Measurements from ENCODE around the gene RNF186. TPM values are rescaled to one million over a fixed set of nuclear protein-coding genes. Genes with fewer than 3 reads are reported as not detected.
"Not testable (repeated sequence)": the region's sequence is repeated elsewhere in the genome, so short reads cannot be mapped to it uniquely, and the experiment has no call there.

Gene RNF186
- total RNA-seq, 2 experiments from 2014 or later = not detected

DNA sequence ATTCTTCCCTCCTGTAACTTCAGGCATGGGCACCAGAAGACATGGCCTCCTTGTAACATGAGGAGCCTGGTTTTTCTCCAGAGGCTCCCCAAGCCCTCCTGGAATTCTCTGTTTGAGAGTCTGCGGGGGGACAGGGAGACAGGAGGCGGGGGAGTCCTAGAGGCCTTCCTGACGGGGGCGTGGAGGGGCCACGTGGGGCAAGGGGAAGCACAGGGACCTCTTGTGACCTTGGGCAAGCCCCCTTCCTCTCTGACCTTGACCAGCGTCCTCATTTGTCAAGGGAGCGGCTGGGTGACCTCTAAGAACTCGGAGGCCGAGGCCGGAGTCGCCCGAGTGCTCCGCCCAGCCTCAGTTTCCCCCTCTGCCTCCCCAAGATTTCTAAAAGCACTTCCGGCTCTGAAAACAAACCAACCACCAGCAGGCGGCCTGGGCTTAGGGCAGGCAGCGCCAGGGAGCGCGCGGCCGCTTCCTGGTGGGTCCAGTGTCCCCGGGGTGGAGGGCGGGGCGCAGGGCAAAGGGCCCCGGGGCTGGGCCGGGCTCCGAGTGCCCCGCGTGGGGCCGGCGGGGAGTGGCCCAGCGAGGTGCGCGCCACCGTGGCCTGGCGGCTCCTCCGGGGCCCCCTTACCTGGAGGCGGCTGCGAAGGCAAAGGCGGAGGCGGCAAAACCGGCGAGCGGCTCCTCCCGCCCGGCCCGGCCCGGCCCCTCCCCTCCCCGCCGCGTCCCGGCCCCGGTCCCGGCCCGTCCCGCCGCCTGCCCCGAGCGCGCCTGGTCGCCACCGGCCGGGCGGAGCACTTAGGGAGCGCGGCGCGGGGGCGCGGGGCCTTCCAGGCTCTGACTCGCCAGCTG lies 15.6 kb downstream of the RNF186 start, which contains the start of gene TMCO4:
Gene TMCO4 (minus strand): TSS at position 687 of the 846 bp plus-strand sequence. CDS start 19,158 bp downstream, outside the sequence.
- peaks cover 17% of the 10 kb centered on the region for H3K36me3 Mint-ChIP-seq (ENCODE audit: low read depth)
- peaks cover 42% of the 10 kb centered on the region for H3K4me1 Mint-ChIP-seq
- peak within 1 kb of the TSS; percentile 85 for H3K27ac Mint-ChIP-seq
- no peaks in the 10 kb centered on the region for H3K9me3 Mint-ChIP-seq
- DNase-seq = peak; percentile 74
- peak within 1 kb of the TSS; percentile 80 for H3K4me3 Mint-ChIP-seq
- peaks cover 4% of the 10 kb centered on the region for H3K27me3 Mint-ChIP-seq
- CTCF ChIA-PET = interaction anchor here (0.9 kb wide), 1 partner anchor 137 kb away, joined by 3 read pairs; no protein-coding TSS in a partner anchor
- POLR2A ChIA-PET = interaction anchor here (0.7 to 0.9 kb wide), 2 partner anchors 9 to 83 kb away, joined by 3 read pairs; partner anchors contain the start of gene OTUD3

DNA sequence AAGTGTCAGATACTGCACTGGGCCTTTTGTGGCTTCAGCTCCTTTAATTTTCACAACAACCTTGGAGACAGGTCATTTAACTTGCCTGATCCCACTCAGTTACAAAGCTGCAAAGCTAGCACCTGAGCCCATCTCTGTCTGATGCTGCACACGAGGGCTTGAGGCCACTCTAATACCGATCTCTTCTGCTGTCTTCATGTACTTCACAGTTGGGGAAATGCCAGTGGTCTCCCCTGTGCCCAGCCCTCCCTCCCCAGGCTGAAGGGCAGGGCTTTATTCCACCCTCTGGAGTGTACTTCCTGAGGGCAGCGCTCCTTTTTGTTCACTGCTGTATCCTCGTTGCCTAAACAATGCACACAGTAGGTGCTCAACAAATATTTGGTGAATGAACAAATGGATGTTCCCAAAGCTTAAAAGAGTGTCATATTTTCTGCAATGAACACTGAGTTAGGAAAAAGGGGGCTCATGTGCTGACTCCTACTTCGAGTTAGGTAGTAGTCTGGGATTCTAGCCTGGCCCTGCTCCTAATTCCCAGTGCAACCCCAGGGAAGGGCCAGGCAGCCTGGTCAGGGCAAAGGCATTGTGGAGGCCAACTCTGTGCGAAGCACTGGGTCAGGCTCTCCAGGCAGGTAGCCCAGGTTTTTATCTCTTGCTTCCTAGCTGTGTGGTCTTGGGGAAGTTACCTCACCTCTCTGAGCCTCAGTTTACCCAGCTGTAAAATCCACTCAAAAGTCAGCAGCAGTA lies 16.4 kb downstream of the RNF186 start:
- POLR2A ChIA-PET = interaction anchor here (0.7 to 0.9 kb wide), 2 partner anchors 8 to 83 kb away, joined by 3 read pairs; partner anchors contain the start of gene OTUD3
- peak overlapping the region; percentile 71 for H3K4me3 Mint-ChIP-seq

GRCh38 chr1:19797827-19798226 lies 17.3 kb downstream of the RNF186 start:
- ChIA-PET CTCF (no interaction called here), POLR2A (no interaction called here)
- Mint-ChIP-seq H3K27ac (no peak overlapping the region), H3K4me3 (peak overlapping the region; percentile 2), H3K27me3 (peaks cover 4% of the 10 kb centered on the region), H3K36me3 (ENCODE audit: low read depth) (peaks cover 22% of the 10 kb centered on the region), H3K9me3 (no peaks in the 10 kb centered on the region), H3K4me1 (peaks cover 52% of the 10 kb centered on the region)
- DNase-seq = no peak

More for the DNA sequence above, 16.4 kb downstream of the RNF186 start:
- CTCF ChIA-PET = interaction anchor here (0.6 to 0.9 kb wide), 2 partner anchors 136 to 398 kb away, joined by 3 read pairs; no protein-coding TSS in a partner anchor
- Mint-ChIP-seq H3K36me3 (ENCODE audit: low read depth) (peaks cover 18% of the 10 kb centered on the region), H3K4me1 (peaks cover 49% of the 10 kb centered on the region), H3K27ac (peak overlapping the region; percentile 64), H3K9me3 (no peaks in the 10 kb centered on the region), H3K27me3 (peaks cover 4% of the 10 kb centered on the region)
- DNase-seq = no peak

GRCh38 chr1:19794583-19794982 lies 20.5 kb downstream of the RNF186 start:
- ChIA-PET POLR2A (no interaction called here), CTCF (no interaction called here)
- no peak for DNase-seq
- peaks cover 48% of the 10 kb centered on the region for H3K4me1 Mint-ChIP-seq
- no peak overlapping the region for H3K27ac Mint-ChIP-seq
- no peaks in the 10 kb centered on the region for H3K9me3 Mint-ChIP-seq
- no peak overlapping the region for H3K4me3 Mint-ChIP-seq
- H3K36me3 Mint-ChIP-seq (ENCODE audit: low read depth) = peaks cover 45% of the 10 kb centered on the region
- H3K27me3 Mint-ChIP-seq = no peaks in the 10 kb centered on the region

DNA sequence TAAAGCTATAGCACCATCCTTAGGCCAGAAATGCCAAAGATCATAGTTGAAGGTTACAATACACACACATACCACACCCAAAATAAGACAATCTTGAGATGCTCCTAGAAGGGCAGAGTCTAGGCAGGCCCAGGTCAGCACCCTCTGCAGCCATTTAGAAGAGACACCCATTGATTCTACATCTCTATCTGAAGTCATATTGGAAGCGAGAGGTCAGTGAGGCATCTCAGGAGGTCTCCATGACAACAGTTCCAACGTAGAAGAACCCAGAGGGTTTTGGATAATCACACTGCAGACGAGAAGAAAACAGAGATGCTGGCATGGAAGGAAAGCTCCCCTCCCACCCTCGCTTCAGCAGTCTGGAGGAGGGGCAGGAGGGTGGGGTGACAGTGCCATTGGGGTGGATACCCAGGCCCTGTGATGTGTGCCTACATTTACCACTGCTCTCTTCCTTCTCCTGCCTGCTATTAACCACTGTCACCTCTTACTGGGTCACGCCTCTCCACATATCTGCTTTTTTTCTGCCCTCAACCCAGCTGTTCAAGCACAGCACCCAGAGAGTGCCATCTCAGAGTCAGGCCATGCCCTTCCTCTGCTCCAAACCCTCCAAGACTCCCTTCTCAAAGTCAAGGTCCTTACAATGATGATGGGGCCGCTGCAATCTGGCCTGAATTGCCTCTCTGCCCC lies 21.6 kb downstream of the RNF186 start:
- H3K4me1 Mint-ChIP-seq = peaks cover 38% of the 10 kb centered on the region
- CTCF ChIA-PET = no interaction called here

DNA sequence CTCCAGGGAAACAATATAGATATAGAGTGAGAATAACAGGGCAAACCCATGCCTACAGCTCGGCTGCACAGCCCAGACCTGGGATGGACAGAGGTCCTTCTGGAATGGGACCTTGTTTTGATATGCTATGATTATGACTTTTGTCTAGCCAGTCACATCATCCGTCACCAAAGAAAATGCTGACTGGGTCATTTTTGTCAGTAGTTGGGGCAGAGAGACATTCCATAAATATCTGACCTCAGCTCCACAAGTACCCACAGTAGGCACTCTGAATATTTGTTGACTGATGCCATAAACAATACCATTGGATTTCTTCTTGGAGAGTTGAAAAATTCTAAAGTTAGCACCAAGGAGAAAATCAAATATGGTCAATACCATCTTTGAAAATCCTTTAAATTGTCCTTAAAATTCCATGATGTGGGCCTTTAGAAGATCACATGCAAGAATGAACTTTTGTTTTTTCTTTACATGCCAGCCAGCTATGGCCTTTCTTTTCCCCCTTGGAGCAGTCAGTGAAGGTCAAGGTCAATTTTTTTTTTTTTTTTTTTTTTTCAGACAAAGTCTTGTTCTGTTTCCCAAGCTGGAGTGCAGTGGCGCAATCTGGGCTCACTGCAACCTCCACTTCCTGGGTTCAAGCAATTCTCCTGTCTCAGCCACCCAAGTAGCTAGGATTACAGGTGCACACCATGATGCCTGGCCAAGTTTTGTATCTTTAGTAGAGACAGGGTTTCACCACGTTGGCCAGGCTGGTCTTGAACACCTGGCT lies 22.7 kb downstream of the RNF186 start:
- Mint-ChIP-seq H3K27me3 (no peaks in the 10 kb centered on the region), H3K36me3 (ENCODE audit: low read depth) (peaks cover 40% of the 10 kb centered on the region), H3K27ac (no peak overlapping the region), H3K9me3 (no peaks in the 10 kb centered on the region), H3K4me1 (peaks cover 31% of the 10 kb centered on the region), H3K4me3 (no peak overlapping the region)
- ChIA-PET POLR2A (no interaction called here), CTCF (no interaction called here)
- no peak for DNase-seq

More for the DNA sequence above, 21.6 kb downstream of the RNF186 start:
- POLR2A ChIA-PET = interaction anchor here (0.5 kb wide), 1 partner anchor 891 kb away, joined by 3 read pairs; no protein-coding TSS in a partner anchor
- Mint-ChIP-seq H3K9me3 (no peaks in the 10 kb centered on the region), H3K36me3 (ENCODE audit: low read depth) (peaks cover 45% of the 10 kb centered on the region), H3K4me3 (no peak overlapping the region), H3K27me3 (no peaks in the 10 kb centered on the region), H3K27ac (no peak overlapping the region)
- DNase-seq = no peak

- H3K27ac Mint-ChIP-seq, CTCF ChIA-PET, H3K4me3 Mint-ChIP-seq, DNase-seq, H3K27me3 Mint-ChIP-seq, H3K9me3 Mint-ChIP-seq: not testable (repeated sequence)
- POLR2A ChIA-PET = interaction anchor here (1.2 to 1.7 kb wide), 2 partner anchors 9 to 93 kb away, joined by 3 read pairs; no protein-coding TSS in a partner anchor
- H3K36me3 Mint-ChIP-seq (ENCODE audit: low read depth) = peaks cover 40% of the 10 kb centered on the region
- H3K4me1 Mint-ChIP-seq = peaks cover 29% of the 10 kb centered on the region
Measured at GRCh38 chr1:19790061-19790975, 24.8 kb downstream of the RNF186 start.

DNA sequence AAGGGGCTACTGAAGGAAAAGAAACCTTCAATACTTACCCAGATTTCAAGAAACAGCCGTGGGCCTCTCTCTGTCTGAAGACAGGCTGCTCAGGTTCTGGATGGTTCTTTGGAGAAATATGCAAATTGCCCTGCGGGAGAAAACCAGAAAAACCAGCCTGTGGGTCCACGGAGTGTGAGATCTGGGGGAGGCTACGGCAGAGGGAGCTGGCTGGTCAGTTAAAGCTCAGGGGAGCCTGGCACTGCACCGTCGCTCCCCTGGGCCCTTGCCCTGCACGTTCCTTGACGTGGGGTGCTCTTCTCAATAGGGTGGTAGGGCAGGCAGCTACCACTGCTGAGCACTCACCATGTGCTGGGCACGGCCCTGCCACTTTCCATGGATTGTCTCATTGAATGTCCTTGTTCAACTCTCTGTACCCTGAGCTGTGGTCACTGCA lies 28.1 kb downstream of the RNF186 start:
- H3K36me3 Mint-ChIP-seq (ENCODE audit: low read depth) = peaks cover 37% of the 10 kb centered on the region
- POLR2A ChIA-PET = no interaction called here
- H3K27me3 Mint-ChIP-seq = no peaks in the 10 kb centered on the region
- DNase-seq = no peak
- H3K27ac Mint-ChIP-seq = no peak overlapping the region
- peaks cover 12% of the 10 kb centered on the region for H3K4me1 Mint-ChIP-seq
- H3K4me3 Mint-ChIP-seq = no peak overlapping the region
- CTCF ChIA-PET = no interaction called here
- H3K9me3 Mint-ChIP-seq = no peaks in the 10 kb centered on the region

DNA sequence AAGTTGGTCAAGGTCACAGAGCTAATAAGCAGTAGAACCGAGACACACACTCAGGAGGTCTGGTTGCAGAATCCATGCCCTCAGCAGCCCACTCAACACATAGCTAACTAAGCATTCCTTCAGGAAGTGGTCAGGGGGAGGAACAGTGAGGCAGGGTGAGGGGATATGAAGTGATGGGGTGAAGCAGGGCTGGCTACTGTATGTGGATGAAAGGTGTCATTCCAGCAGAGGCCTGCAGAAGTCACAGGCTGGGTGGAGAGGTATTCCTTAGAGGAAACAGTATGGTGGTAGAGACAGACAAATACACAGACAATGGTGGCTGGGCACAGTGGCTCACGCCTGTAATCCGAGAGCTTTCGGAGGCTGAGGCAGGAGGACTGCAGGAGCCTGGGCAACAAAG lies 29.4 kb downstream of the RNF186 start:
- Mint-ChIP-seq H3K36me3 (ENCODE audit: low read depth) (peaks cover 30% of the 10 kb centered on the region), H3K9me3 (no peaks in the 10 kb centered on the region), H3K27ac (no peak overlapping the region), H3K27me3 (no peaks in the 10 kb centered on the region), H3K4me3 (no peak overlapping the region), H3K4me1 (peaks cover 10% of the 10 kb centered on the region)
- CTCF ChIA-PET = no interaction called here
- POLR2A ChIA-PET = no interaction called here
- no peak for DNase-seq

- peaks cover 40% of the 10 kb centered on the region for H3K36me3 Mint-ChIP-seq (ENCODE audit: low read depth)
- H3K27me3 Mint-ChIP-seq = no peaks in the 10 kb centered on the region
- ChIA-PET CTCF (no interaction called here), POLR2A (no interaction called here)
- DNase-seq = no peak
- no peaks in the 10 kb centered on the region for H3K4me1 Mint-ChIP-seq
- no peak overlapping the region for H3K27ac Mint-ChIP-seq
- no peak overlapping the region for H3K4me3 Mint-ChIP-seq
- no peaks in the 10 kb centered on the region for H3K9me3 Mint-ChIP-seq
Measured at GRCh38 chr1:19780267-19780877, 34.7 kb downstream of the RNF186 start.

- no peak for DNase-seq
- Mint-ChIP-seq H3K4me3 (no peak overlapping the region), H3K36me3 (ENCODE audit: low read depth) (peaks cover 27% of the 10 kb centered on the region), H3K9me3 (no peaks in the 10 kb centered on the region), H3K27me3 (no peaks in the 10 kb centered on the region), H3K27ac (no peak overlapping the region), H3K4me1 (no peaks in the 10 kb centered on the region)
- ChIA-PET CTCF (no interaction called here), POLR2A (no interaction called here)
Measured at GRCh38 chr1:19776933-19777332, 38.1 kb downstream of the RNF186 start.
